HL-60 (cell line): ENCODE data around the gene XRCC3.
A peak's percentile ranks its signal among the peaks of the same experiment; 100 is the strongest.

Source experiments
- DNase-seq, 2 experiments: peaks; one replicate each; pipeline ENCODE4 v3.0.0-alpha.2; 2010 to 2020; ENCODE audit warnings: low read depth in 1 of 2, low spot score in 1 of 2
- H3K27ac ChIP-seq: fragments of 250-450 bp; sonication (Bioruptor Pico); replicated peaks from 2 replicates; pipeline ENCODE4 v1.5.1; 2020; ENCODE audit warnings: mild to moderate bottlenecking, moderate library complexity
- H3K27me3 ChIP-seq: fragments of 250-450 bp; sonication (Bioruptor Pico); 2 replicates; pipeline ENCODE4 v1.5.1; 2021; ENCODE audit warnings: mild to moderate bottlenecking, moderate library complexity; ENCODE audit not compliant: insufficient read depth, poor library complexity, severe bottlenecking
- H3K4me3 ChIP-seq: replicated peaks from 2 replicates; pipeline ENCODE4 v1.5.1; 2011; ENCODE audit warnings: mild to moderate bottlenecking, control low read depth, low read length; ENCODE audit not compliant: insufficient read depth
- CTCF ChIP-seq: IDR thresholded peaks from one replicate; pipeline ENCODE4 v1.5.1; 2011; ENCODE audit warnings: low read length, control low read depth, inconsistent platforms; ENCODE audit not compliant: insufficient read depth
- GABPA ChIP-seq: IDR thresholded peaks from 2 replicates; pipeline ENCODE4 v1.6.1; 2012; ENCODE audit warnings: low read depth
- POLR2AphosphoS5 ChIP-seq: IDR thresholded peaks from 2 replicates; pipeline ENCODE4 v1.6.1; 2012; ENCODE audit warnings: low read depth
- REST ChIP-seq: IDR thresholded peaks from 2 replicates; pipeline ENCODE4 v1.6.1; 2012; ENCODE audit warnings: low read depth; ENCODE audit not compliant: insufficient replicate concordance
- SPI1 ChIP-seq: IDR thresholded peaks from 2 replicates; pipeline ENCODE4 v1.6.1; 2012; ENCODE audit warnings: low read depth, mild to moderate bottlenecking, borderline replicate concordance

Gene XRCC3

GRCh38 chr14:103762036-103762435 lies 46.8 kb upstream of the XRCC3 start:
- no peaks in the 10 kb centered on the region for H3K27me3 ChIP-seq
- H3K27ac ChIP-seq = peak overlapping the region; percentile 87
- DNase-seq = no peak
- no peak overlapping the region for H3K4me3 ChIP-seq
- TF ChIP-seq REST (no peak), SPI1 (no peak), CTCF (no peak), POLR2AphosphoS5 (no peak), GABPA (no peak)

- H3K27me3 ChIP-seq = no peaks in the 10 kb centered on the region
- H3K4me3 ChIP-seq = no peak overlapping the region
- DNase-seq = no peak
- TF ChIP-seq CTCF (no peak), GABPA (no peak), REST (no peak), POLR2AphosphoS5 (no peak), SPI1 (no peak)
- no peak overlapping the region for H3K27ac ChIP-seq
These were observed 43.0 kb upstream of the XRCC3 start for GRCh38 chr14:103758059-103758776.

- no peak overlapping the region for H3K27ac ChIP-seq
- H3K4me3 ChIP-seq = no peak overlapping the region
- TF ChIP-seq GABPA = no peak
- TF ChIP-seq POLR2AphosphoS5 = no peak
- no peak for TF ChIP-seq REST
- TF ChIP-seq SPI1 = no peak
- no peak for TF ChIP-seq CTCF
- H3K27me3 ChIP-seq = no peaks in the 10 kb centered on the region
- no peak for DNase-seq
These were observed 39.8 kb upstream of the XRCC3 start for GRCh38 chr14:103755060-103755459.
